ENCODE data around the gene EXD3.
A peak's percentile ranks its signal among the peaks of the same experiment; 100 is the strongest.

Gene EXD3

DNA sequence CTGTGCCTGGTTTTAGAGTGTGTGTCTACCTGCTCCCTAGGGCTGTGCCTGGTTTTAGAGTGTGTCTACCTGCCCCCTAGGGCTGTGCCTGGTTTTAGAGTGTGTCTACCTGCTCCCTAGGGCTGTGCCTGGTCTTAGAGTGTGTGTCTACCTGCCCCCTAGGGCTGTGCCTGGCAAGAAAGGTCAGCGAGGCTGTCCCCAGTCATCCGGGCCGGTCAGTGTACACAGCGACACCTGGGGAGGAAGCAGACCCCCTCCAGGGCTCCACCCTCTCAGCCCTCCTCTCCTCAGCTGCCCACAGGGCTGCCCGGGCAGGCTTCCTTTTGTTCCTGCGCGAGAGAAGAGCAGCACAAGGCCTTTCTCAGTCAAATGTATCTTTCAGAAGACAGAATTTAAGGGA lies 125.0 kb downstream of the EXD3 start:
- peaks cover 10% of the 10 kb centered on the region for H3K4me1 ChIP-seq (ENCODE audit: control insufficient read depth, insufficient read depth, low read length)
- no peaks in the 10 kb centered on the region for H3K9me3 ChIP-seq (ENCODE audit: control insufficient read depth, insufficient read depth, low read length)
- no peaks in the 10 kb centered on the region for H3K36me3 ChIP-seq (ENCODE audit: control insufficient read depth, insufficient read depth, low read length)
- H3K4me3 ChIP-seq (ENCODE audit: low read depth, low read length), result no peak overlapping the region
- H3K27me3 ChIP-seq (ENCODE audit: control insufficient read depth, insufficient read depth, low read length), result peaks cover 10% of the 10 kb centered on the region
- no peak overlapping the region for H3K9ac ChIP-seq (ENCODE audit: low read depth, low read length)

DNA sequence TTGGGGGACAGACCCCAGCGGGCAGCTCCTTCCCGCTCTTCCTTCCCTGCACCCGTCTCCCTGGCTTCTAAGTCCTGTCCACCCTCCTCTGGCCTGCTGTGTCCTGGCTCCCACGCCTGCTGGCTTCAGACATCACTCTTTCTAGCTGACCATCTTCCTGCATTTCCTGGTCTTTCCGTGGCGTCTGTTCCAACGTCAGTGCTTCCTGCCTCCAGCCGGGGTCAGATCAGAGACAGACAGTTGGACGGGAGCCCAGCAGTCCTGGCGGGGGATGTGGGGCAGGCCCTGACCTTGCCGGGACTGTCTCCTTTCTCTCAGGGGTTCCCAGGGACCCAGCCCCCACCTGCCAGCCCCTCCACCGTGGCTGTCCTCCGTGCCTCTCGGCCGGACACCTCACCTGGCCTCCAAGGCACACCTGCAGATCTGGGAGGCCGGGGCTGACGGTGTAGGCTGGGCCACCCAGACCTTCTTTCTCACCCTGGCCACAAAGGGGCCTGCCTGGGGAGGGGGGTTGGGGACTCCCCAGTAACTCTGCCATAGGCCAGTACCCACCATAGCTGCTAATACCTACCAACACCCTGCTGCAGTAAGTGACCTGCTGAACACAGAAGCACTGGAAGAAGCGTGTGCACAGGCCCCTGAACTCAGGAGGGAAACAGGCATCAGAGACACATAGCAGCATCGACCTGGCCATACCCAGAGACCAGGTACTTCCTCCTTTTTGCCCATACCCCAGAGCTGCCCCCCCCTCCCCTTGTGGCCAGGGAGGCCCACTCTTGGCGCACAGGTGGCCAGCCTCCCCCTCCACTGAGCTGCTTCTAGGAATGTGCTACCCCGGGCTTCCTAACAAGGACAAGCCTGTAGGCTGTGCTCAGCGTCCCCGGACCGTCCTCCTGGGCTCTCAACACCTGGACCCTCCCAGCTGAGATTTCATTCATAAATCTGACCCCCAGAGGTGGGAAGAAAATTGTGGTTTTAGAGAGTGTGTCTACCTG lies 126.0 kb downstream of the EXD3 start:
- H3K9me3 ChIP-seq (ENCODE audit: control insufficient read depth, insufficient read depth, low read length), result no peaks in the 10 kb centered on the region
- H3K4me1 ChIP-seq (ENCODE audit: control insufficient read depth, insufficient read depth, low read length), result peaks cover 9% of the 10 kb centered on the region
- H3K36me3 ChIP-seq (ENCODE audit: control insufficient read depth, insufficient read depth, low read length), result no peaks in the 10 kb centered on the region
- H3K9ac ChIP-seq (ENCODE audit: low read depth, low read length), result peak overlapping the region; percentile 37
- peaks cover 9% of the 10 kb centered on the region for H3K27me3 ChIP-seq (ENCODE audit: control insufficient read depth, insufficient read depth, low read length)
- peak overlapping the region; percentile 41 for H3K4me3 ChIP-seq (ENCODE audit: low read depth, low read length)

DNA sequence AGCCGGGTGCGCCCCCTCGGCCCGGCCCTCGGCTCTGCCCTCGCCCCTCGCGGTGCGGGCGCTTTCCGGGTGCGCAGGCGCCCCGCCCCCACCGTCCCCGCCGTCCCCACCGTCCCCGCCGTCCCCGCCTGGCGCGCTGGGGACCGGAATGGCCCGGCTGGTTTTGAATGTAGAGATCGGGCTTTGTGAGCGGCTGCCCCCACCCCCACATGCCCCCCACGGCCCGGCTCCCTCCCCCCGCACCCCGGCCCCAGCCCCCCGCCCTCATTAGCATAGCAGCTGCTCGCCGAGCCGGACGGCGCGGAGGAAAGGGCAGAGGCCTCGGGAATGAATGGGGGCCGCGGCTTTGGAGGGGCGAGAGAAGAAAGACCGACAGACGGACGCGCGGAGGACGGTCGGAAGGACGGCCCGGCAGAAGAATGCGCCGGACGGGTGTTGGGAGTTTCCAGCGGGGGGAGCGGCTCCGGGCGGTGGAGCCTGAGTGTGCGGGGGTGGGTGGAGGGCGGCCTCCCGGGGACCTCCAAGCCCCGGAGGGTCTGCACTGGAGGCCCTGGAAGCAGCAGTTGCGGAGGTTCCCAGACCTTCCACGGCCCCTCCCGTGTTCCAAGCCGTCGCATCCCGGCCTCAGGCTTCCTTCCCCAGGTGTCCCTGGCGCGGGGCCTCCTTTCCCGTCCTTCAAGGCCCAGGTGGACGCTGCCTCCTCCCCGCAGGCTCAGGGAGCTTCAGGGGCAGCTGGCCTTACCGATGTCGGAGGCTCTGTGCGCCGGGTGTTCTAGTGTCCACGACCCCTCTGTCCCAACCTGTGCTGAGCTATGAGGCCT lies 126.9 kb downstream of the EXD3 start:
- H3K4me1 ChIP-seq (ENCODE audit: control insufficient read depth, insufficient read depth, low read length), result peaks cover 9% of the 10 kb centered on the region
- H3K4me3 ChIP-seq (ENCODE audit: low read depth, low read length), result peak overlapping the region; percentile 41
- H3K36me3 ChIP-seq (ENCODE audit: control insufficient read depth, insufficient read depth, low read length), result no peaks in the 10 kb centered on the region
- peak overlapping the region; percentile 37 for H3K9ac ChIP-seq (ENCODE audit: low read depth, low read length)
- no peaks in the 10 kb centered on the region for H3K9me3 ChIP-seq (ENCODE audit: control insufficient read depth, insufficient read depth, low read length)
- peaks cover 9% of the 10 kb centered on the region for H3K27me3 ChIP-seq (ENCODE audit: control insufficient read depth, insufficient read depth, low read length)

DNA sequence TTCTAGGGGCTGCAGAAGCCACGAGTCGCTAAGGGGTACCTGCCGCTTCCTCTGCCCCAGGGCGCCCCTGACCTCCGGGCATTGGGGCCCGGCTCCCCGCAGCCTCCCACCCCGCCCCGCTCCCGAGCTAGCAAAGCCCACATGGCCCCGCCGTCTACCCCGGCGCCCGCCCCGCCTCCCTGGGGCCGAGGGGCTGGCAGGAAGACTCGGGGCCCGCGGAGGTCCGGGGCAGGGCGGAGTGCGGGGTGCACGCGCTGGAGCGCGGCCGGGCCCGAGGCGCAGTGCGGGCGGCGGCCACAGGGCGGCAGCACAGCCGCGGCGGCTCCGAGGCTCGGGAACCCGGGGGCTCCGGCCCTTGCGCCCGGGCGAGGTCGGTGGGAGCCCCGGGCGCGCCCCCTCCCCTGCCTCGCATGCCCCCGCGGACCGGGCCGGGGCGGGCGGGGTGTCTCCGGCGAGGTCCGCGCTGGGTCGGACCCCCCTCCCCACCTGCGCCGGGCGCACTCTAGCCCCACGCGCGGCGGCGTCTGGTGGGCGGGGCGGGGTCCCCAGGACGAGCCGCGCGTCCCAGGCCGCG lies 127.6 kb downstream of the EXD3 start:
- peaks cover 9% of the 10 kb centered on the region for H3K4me1 ChIP-seq (ENCODE audit: control insufficient read depth, insufficient read depth, low read length)
- H3K4me3 ChIP-seq (ENCODE audit: low read depth, low read length), result peak overlapping the region; percentile 50
- H3K9me3 ChIP-seq (ENCODE audit: control insufficient read depth, insufficient read depth, low read length), result no peaks in the 10 kb centered on the region
- no peak overlapping the region for H3K9ac ChIP-seq (ENCODE audit: low read depth, low read length)
- peaks cover 9% of the 10 kb centered on the region for H3K27me3 ChIP-seq (ENCODE audit: control insufficient read depth, insufficient read depth, low read length)
- H3K36me3 ChIP-seq (ENCODE audit: control insufficient read depth, insufficient read depth, low read length), result no peaks in the 10 kb centered on the region

DNA sequence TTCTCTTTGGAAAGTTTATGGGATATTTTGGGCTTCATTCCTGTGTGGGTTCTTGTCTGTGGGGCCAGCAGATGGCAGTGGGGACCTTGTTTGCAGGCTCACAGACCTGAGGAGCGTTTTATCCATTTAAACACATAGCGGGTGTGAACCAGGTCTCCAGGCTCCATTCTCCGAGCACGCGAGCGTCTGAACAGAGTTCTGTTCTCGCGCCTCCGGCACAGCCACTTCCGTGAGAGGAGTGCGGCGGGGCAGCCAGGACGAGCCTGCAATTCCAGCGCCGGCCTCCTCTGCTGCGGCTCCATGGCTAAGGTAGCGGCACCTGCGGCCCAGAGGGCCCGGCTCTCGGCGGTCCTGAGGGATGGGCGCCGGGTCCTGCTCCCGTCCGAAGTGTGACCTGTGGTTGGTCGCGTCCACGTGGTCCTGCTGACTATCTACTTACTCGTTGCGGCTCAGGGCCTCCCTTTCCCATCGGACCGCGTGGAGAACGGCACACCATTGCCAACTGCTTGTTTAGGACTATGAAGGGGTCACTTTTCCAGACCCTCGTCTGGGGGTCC lies 128.2 kb downstream of the EXD3 start:
- H3K4me1 ChIP-seq (ENCODE audit: control insufficient read depth, insufficient read depth, low read length), result peaks cover 9% of the 10 kb centered on the region
- H3K36me3 ChIP-seq (ENCODE audit: control insufficient read depth, insufficient read depth, low read length), result no peaks in the 10 kb centered on the region
- no peaks in the 10 kb centered on the region for H3K9me3 ChIP-seq (ENCODE audit: control insufficient read depth, insufficient read depth, low read length)
- H3K27me3 ChIP-seq (ENCODE audit: control insufficient read depth, insufficient read depth, low read length), result peaks cover 9% of the 10 kb centered on the region
- H3K4me3 ChIP-seq (ENCODE audit: low read depth, low read length), result peak overlapping the region; percentile 50
- H3K9ac ChIP-seq (ENCODE audit: low read depth, low read length), result no peak overlapping the region

DNA sequence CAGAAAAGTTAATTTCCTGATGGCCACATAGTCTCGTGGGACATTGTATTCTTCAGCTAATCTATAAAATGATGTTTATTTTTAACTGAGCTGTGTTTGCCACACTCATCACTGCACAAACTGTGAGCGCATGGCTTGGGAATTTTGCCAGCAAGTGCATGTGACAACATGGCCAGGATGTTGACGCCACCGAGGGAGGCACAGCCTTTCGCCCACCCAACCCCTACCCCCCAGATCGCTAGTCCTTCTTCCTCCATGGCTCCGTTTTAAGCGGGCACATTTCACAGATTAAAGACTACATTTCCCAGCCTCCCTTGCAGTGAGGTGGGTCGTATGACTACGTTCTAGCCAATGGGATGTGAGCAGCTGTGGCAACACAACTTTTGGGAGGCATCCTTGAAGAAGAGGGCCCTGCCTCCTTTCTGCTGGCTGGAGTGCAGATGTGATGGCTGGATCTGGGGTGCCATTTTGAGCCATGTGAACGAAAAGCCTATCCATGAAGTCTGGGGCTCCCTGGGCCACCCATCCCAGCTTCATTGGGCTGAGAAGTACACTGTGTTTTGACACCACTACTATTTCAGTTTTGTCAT lies 128.8 kb downstream of the EXD3 start:
- H3K9ac ChIP-seq (ENCODE audit: low read depth, low read length), result no peak overlapping the region
- no peaks in the 10 kb centered on the region for H3K9me3 ChIP-seq (ENCODE audit: control insufficient read depth, insufficient read depth, low read length)
- H3K4me3 ChIP-seq (ENCODE audit: low read depth, low read length), result no peak overlapping the region
- H3K27me3 ChIP-seq (ENCODE audit: control insufficient read depth, insufficient read depth, low read length), result peaks cover 9% of the 10 kb centered on the region
- no peaks in the 10 kb centered on the region for H3K36me3 ChIP-seq (ENCODE audit: control insufficient read depth, insufficient read depth, low read length)
- H3K4me1 ChIP-seq (ENCODE audit: control insufficient read depth, insufficient read depth, low read length), result peaks cover 9% of the 10 kb centered on the region

DNA sequence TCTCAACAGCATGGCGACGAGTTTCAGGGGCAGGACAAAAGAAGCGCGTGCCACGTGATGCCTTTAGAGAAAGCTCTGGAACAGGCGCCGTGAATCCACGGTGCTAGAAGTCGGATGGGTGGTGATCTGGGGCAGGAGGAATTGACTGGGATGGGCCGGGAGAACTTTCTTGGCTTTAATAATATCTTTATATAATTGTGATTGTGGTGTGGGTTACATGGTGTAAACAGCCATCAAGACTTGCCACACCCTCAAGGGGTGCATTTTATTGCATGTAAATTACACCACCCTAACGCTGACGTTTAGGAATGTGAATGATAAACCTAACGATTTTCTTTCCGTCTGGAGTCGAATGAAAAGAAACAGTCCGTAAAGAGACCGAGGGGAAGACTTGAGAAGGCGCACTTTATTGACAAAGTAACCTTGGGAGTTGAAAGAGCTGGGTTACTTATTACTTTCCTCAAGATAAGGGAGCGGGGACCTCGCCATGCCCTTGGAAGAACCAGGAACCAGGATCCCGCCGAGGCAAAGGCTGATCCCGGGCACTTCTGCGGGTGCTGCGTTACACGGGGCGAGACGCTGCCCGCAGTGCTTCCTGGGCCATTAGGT lies 129.4 kb downstream of the EXD3 start:
- H3K36me3 ChIP-seq (ENCODE audit: control insufficient read depth, insufficient read depth, low read length), result no peaks in the 10 kb centered on the region
- H3K9me3 ChIP-seq (ENCODE audit: control insufficient read depth, insufficient read depth, low read length), result no peaks in the 10 kb centered on the region
- H3K4me1 ChIP-seq (ENCODE audit: control insufficient read depth, insufficient read depth, low read length), result peaks cover 7% of the 10 kb centered on the region
- H3K9ac ChIP-seq (ENCODE audit: low read depth, low read length), result no peak overlapping the region
- peaks cover 9% of the 10 kb centered on the region for H3K27me3 ChIP-seq (ENCODE audit: control insufficient read depth, insufficient read depth, low read length)
- no peak overlapping the region for H3K4me3 ChIP-seq (ENCODE audit: low read depth, low read length)

DNA sequence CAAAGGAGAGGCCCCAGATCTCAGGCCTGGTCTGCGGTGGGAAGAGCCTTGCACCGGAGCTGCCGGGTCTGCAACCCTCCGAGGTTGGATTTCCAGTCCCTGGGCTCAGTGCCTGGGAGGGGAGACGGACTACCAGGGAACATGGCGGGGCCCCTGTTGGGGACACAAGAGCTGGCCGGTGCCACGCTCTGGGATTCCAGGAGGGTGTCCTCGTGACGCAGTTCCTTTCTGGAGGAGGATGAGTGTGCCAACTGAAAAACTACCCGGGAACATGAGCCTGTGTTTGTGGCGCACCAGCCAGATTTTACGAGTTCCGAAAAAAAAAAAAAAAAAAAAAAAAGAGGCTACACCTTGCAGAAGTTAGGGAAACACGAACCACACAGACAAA lies 129.9 kb downstream of the EXD3 start:
- Histone ChIP-seq H3K9ac (ENCODE audit: low read depth, low read length) (no peak overlapping the region), H3K36me3 (ENCODE audit: control insufficient read depth, insufficient read depth, low read length) (no peaks in the 10 kb centered on the region), H3K27me3 (ENCODE audit: control insufficient read depth, insufficient read depth, low read length) (peaks cover 9% of the 10 kb centered on the region), H3K4me1 (ENCODE audit: control insufficient read depth, insufficient read depth, low read length) (peaks cover 2% of the 10 kb centered on the region), H3K4me3 (ENCODE audit: low read depth, low read length) (no peak overlapping the region), H3K9me3 (ENCODE audit: control insufficient read depth, insufficient read depth, low read length) (no peaks in the 10 kb centered on the region)

DNA sequence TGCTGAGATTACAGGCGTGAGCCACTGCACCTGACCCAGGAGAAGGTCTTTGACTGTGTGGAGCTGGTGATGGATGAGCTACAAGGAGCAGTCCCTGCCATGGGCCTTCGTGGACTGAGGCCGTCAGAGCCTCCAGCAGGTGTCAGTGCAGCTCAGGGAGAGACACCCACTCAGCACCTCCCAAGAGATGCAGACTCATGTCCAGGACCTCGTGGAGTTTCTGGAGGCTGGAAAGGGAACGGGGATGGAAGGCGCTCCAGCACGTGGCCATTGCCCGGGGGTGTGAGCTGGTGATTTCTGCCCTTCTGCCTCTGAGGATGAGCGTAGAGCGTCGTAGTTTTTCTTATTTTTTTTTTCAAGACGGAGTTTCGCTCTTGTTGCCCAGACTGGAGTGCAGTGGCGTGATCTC lies 136.0 kb downstream of the EXD3 start:
- no peaks in the 10 kb centered on the region for H3K4me1 ChIP-seq (ENCODE audit: control insufficient read depth, insufficient read depth, low read length)
- no peaks in the 10 kb centered on the region for H3K9me3 ChIP-seq (ENCODE audit: control insufficient read depth, insufficient read depth, low read length)
- no peak overlapping the region for H3K4me3 ChIP-seq (ENCODE audit: low read depth, low read length)
- H3K36me3 ChIP-seq (ENCODE audit: control insufficient read depth, insufficient read depth, low read length), result no peaks in the 10 kb centered on the region
- no peaks in the 10 kb centered on the region for H3K27me3 ChIP-seq (ENCODE audit: control insufficient read depth, insufficient read depth, low read length)
- no peak overlapping the region for H3K9ac ChIP-seq (ENCODE audit: low read depth, low read length)

DNA sequence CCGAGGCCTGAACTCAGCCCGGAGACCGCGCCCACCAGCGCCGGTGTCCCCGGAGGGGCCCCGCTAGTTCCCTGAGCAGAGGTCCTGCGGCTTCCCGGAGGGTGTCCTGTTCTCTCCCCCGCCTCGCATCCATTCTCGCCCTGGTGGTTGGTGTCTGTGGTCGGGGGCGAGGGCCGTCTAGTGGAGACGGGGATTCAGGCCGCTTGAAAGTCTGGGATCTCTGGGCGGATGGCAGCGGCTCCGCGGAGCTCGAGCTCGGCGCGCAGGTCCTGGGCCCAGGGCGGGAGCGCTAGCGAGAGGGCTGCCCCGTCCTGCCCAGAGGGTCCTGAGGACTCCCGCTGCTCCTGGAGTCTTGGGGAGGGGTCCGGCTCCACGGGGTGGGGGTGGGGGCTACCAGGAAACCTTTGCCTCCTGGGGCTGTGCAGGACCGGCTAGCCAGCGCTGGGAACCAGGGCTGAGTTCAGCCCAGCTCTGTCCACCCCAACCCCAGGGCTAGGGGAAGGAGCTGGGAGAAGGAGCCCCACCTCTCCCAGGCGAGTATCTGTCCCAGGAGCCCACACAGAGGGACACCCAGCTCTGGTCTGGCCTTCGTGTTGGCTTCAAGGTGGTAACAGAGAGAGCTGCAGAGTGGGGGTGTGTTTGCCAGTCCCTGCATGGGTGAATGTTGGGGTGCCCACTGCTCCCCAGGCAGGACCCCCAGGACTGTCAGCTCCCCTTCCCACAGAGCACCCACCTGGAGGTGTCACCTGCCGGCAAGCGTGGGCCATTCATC lies 141.4 kb downstream of the EXD3 start:
- Histone ChIP-seq H3K36me3 (ENCODE audit: control insufficient read depth, insufficient read depth, low read length) (peaks cover 3% of the 10 kb centered on the region), H3K9me3 (ENCODE audit: control insufficient read depth, insufficient read depth, low read length) (no peaks in the 10 kb centered on the region), H3K9ac (ENCODE audit: low read depth, low read length) (no peak overlapping the region), H3K27me3 (ENCODE audit: control insufficient read depth, insufficient read depth, low read length) (no peaks in the 10 kb centered on the region), H3K4me1 (ENCODE audit: control insufficient read depth, insufficient read depth, low read length) (no peaks in the 10 kb centered on the region), H3K4me3 (ENCODE audit: low read depth, low read length) (peak overlapping the region; percentile 48)

All from iPS-15b (cell line).